Testis (tissue), 3 donors: ENCODE results near the gene NLGN1. TPM values are rescaled to one million over a fixed set of nuclear protein-coding genes. Genes with fewer than 3 reads are reported as not detected.

ENCODE experiments used
- DNase-seq: peaks from one replicate; pipeline ENCODE4 v3.0.0-alpha.2; 2019
- H3K27ac ChIP-seq, 2 donors: fragments of 200-600 bp; sonication (generic); one replicate each; pipeline ENCODE4 v1.5.1; 2019
- H3K27me3 ChIP-seq: fragments of 200-600 bp; sonication (generic); one replicate; pipeline ENCODE4 v1.5.1; 2019
- H3K36me3 ChIP-seq: fragments of 200-600 bp; sonication (generic); one replicate; pipeline ENCODE4 v1.5.1; 2017; ENCODE audit warnings: low read depth; ENCODE audit errors: missing control alignments
- H3K4me1 ChIP-seq: fragments of 200-600 bp; sonication (generic); one replicate; pipeline ENCODE4 v1.5.1; 2019
- H3K4me3 ChIP-seq, 2 donors: fragments of 200-600 bp; sonication (generic); one replicate each; pipeline ENCODE4 v1.5.1; 2017 to 2019
- H3K9me3 ChIP-seq: fragments of 200-600 bp; sonication (generic); one replicate; pipeline ENCODE4 v1.5.1; 2017
- POLR2A ChIP-seq: fragments of 450-650 bp; IDR thresholded peaks from one replicate; pipeline ENCODE4 v1.6.1; 2017; ENCODE audit warnings: antibody characterized with exemption, mild to moderate bottlenecking, moderate library complexity
- WGBS, 2 donors: methylation state at CpG; one replicate each; pipeline ENCODE4 v1.1.5; 2018; 5-methylcytosine and 5-hydroxymethylcytosine counted together
- intact Hi-C: fragments of 100-400 bp; cut with DNase I; formaldehyde crosslinking; loops from one replicate; pipeline ENCODE4 v1.15.1; 2023; ENCODE audit warnings: low total_unique reads
- polyA plus RNA-seq: library from polyadenylated mRNA; stranded (reverse); fragments of 350-450 nt; fragmentation: Illumina TruSeq; extraction: RNeasy Lipid Tissue Mini Kit (QIAGEN cat#74804); gene quantifications from one replicate; pipeline ENCODE4 v1.2.3, GENCODE V29; 2014; ENCODE audit warnings: low read depth, low replicate concordance; ENCODE audit not compliant: insufficient read depth
- total RNA-seq, 2 donors: library from RNA; depleted of rRNA; stranded (reverse); fragments of >200 nt; gene quantifications; one replicate each; pipeline ENCODE4 v1.2.3, GENCODE V29; 2016
- TF ChIP-seq, protein P1 (sequence below), 3 experiments: fragments of 450-650 bp in 2 of 3; fragments of 200-600 bp in 1 of 3; sonication (generic) in 1 of 3; IDR thresholded peaks; one replicate each; pipeline ENCODE4 v1.5.1; 2016 to 2019; ENCODE audit warnings: antibody characterized with exemption in 3 of 3, mild to moderate bottlenecking in 2 of 3, moderate library complexity in 1 of 3

The NLGN1 gene
- total and polyA plus RNA-seq, 3 donors from 2014 or later, result 10.6 to 19.2 (median 15.5) TPM

DNA sequence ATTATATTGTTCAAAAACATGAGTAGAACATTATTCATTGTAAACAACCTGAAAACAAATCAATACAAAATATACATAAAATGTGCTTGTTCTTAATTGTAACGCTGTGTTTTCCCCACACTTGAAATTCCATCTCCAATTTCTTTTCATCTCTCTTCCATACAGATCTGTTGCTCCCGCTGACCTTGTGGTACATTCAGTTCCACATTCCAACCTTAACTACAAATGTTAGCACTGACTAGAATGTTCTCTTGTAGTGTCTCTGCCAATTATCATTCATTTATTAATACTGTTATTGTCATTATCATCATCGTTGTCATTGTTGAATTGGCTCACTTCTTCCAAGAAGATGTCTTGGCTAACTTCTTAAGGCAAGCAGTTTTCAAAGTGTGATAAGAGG lies 65.7 kb downstream of the NLGN1 start:
- H3K27me3 ChIP-seq, result no peaks in the 10 kb centered on the region
- H3K27ac ChIP-seq, result no peak overlapping the region
- H3K4me3 ChIP-seq, result no peak overlapping the region
- H3K4me1 ChIP-seq, result no peaks in the 10 kb centered on the region
- TF ChIP-seq, protein P1, sequence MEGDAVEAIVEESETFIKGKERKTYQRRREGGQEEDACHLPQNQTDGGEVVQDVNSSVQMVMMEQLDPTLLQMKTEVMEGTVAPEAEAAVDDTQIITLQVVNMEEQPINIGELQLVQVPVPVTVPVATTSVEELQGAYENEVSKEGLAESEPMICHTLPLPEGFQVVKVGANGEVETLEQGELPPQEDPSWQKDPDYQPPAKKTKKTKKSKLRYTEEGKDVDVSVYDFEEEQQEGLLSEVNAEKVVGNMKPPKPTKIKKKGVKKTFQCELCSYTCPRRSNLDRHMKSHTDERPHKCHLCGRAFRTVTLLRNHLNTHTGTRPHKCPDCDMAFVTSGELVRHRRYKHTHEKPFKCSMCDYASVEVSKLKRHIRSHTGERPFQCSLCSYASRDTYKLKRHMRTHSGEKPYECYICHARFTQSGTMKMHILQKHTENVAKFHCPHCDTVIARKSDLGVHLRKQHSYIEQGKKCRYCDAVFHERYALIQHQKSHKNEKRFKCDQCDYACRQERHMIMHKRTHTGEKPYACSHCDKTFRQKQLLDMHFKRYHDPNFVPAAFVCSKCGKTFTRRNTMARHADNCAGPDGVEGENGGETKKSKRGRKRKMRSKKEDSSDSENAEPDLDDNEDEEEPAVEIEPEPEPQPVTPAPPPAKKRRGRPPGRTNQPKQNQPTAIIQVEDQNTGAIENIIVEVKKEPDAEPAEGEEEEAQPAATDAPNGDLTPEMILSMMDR (IDR thresholded peaks at IDR 0.05), result no peak
- TF ChIP-seq POLR2A, result no peak
- 39 to 46% methylated on average over 3 of the region's 3 CpGs for WGBS, 2 donors
- intact Hi-C loops, result no loop called here
- no peaks in the 10 kb centered on the region for H3K36me3 ChIP-seq
- no peak for DNase-seq
- H3K9me3 ChIP-seq, result no peaks in the 10 kb centered on the region

DNA sequence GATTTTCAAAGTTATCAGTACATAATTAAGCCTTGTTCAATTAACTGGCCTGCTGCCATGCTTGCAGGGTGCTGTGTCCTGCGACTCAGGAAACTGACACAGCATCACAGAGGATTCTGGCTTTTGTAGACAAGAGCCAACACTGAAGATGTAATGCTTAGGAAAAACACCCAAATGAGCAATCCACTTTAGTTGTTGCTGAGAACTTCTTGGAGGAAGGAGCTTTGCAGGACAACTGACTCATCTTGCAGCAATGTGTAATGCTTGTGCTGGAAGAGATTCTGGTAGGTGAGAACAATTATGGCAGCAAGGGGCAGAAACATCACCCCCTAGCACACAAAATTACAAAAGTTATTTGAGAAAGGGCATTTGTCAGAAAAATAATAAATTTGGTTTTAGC lies 67.6 kb downstream of the NLGN1 start:
- TF ChIP-seq POLR2A, result no peak
- TF ChIP-seq, protein P1 (IDR thresholded peaks at IDR 0.05), result no peak
- DNase-seq, result no peak
- WGBS, 2 donors, result 76 to 96% methylated on average over 1 of the region's 1 CpG
- H3K4me1 ChIP-seq, result no peaks in the 10 kb centered on the region
- no peak overlapping the region for H3K27ac ChIP-seq
- H3K9me3 ChIP-seq, result no peaks in the 10 kb centered on the region
- intact Hi-C loops, result no loop called here
- no peaks in the 10 kb centered on the region for H3K36me3 ChIP-seq
- no peak overlapping the region for H3K4me3 ChIP-seq
- H3K27me3 ChIP-seq, result no peaks in the 10 kb centered on the region

DNA sequence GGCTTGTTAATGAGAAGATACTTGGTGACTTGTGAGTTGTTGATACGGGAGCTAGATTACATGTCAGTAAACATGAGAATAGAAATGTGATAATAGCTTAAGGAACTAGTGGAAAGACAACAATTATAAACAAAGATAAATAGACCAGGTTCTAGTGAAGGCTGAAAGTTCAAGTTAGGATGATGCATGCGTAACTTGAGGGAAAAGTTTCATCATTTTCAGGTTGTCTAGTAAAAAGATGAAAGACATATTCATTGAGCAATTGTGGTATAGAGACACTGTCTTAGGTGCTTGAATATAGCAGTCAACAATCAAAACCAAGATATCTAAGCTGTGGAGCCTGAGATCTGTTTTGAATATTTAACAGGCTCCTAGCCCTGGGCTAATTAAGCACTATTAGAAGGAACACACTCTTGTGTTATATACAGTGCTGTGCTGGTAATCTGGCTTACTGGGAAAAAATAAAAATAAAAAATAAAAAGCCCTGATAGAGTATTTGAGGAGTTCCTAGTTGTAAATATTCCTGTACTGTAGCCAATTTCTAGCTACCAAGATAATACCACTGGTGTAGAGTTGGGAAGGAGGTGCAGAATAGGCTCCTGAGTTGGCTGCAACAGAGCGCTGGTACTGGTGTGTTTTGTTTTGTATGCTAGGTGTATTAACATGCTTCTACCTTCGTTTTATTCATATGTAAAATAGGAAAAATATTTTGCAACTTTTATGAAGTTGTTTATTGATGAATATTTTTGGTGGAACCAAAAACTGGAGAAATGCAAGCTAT lies 68.5 kb downstream of the NLGN1 start:
- 89% methylated on average over 4 of the region's 4 CpGs for WGBS, 2 donors
- TF ChIP-seq, protein P1 (IDR thresholded peaks at IDR 0.05), result no peak
- TF ChIP-seq POLR2A, result no peak
- Histone ChIP-seq H3K36me3 (no peaks in the 10 kb centered on the region), H3K4me3 (no peak overlapping the region), H3K4me1 (no peaks in the 10 kb centered on the region), H3K27ac (no peak overlapping the region), H3K9me3 (no peaks in the 10 kb centered on the region), H3K27me3 (no peaks in the 10 kb centered on the region)
- no peak for DNase-seq
- intact Hi-C loops, result no loop called here

DNA sequence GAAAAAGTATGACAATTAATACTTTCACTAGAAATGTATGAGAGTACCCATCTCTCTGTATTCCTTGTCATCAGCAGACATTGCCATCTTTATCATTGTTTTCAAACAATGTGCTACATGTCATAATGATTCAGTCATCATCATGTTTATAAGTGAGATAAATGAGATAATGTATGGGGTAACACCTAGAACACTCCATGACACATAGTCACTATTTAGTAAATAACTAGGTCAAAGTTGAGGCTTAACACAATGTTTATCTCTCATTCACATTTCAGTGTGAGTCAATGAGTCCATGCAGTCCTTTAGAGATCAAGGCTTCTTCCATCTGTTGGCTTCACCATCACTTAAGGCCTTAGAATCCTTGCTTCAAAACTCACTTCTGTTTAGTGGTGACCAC lies 70.0 kb downstream of the NLGN1 start:
- Histone ChIP-seq H3K4me1 (no peaks in the 10 kb centered on the region), H3K9me3 (no peaks in the 10 kb centered on the region), H3K4me3 (no peak overlapping the region), H3K36me3 (no peaks in the 10 kb centered on the region), H3K27me3 (no peaks in the 10 kb centered on the region), H3K27ac (no peak overlapping the region)
- TF ChIP-seq POLR2A, result no peak
- TF ChIP-seq, protein P1 (IDR thresholded peaks at IDR 0.05), result no peak
- intact Hi-C loops, result no loop called here
- DNase-seq, result no peak

DNA sequence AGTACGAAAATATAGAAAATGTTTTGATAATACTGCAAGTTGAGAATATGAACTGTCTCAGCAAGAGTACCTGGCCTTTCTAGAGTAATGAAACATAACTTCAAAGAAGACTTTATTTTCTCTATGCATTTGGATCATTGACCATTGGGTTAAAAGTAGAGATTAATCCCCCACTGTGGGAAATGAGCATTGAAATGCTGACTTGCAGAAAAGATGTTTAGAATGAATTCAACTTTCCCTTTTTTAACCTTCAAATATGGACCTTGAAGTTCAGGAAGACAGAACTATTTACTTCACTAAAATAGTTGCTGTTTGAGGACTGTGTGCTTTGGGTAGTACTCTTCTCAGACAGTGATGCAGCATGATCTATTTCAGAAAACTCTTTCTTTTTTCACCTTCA lies 75.7 kb downstream of the NLGN1 start:
- 90 to 91% methylated on average over 1 of the region's 1 CpG for WGBS, 2 donors
- no peak for TF ChIP-seq POLR2A
- TF ChIP-seq, protein P1 (IDR thresholded peaks at IDR 0.05), result no peak
- no peaks in the 10 kb centered on the region for H3K4me1 ChIP-seq
- no peak overlapping the region for H3K27ac ChIP-seq
- H3K4me3 ChIP-seq, result no peak overlapping the region
- no peaks in the 10 kb centered on the region for H3K36me3 ChIP-seq
- no peaks in the 10 kb centered on the region for H3K27me3 ChIP-seq
- intact Hi-C loops, result no loop called here
- no peaks in the 10 kb centered on the region for H3K9me3 ChIP-seq
- DNase-seq, result no peak
